Measurements from ENCODE around the gene PTN.

PTN gene

GRCh38 chr7:137325927-137326326 is 17.6 kb downstream of the PTN start:
- TF ChIP-seq CTCF (IDR thresholded peaks at IDR 0.05; ENCODE audit: insufficient read depth, low read depth, low read length, missing control alignments), result no peak
- no peak for DNase-seq (ENCODE audit: low read depth)
- no peak overlapping the region for H3K4me3 ChIP-seq (ENCODE audit: low read depth, low read length)

- no peak for DNase-seq (ENCODE audit: low read depth)
- no peak for TF ChIP-seq CTCF (IDR thresholded peaks at IDR 0.05; ENCODE audit: insufficient read depth, low read depth, low read length, missing control alignments)
- no peak overlapping the region for H3K4me3 ChIP-seq (ENCODE audit: low read depth, low read length)
Observed at GRCh38 chr7:137324796-137325696, 18.5 kb downstream of the PTN start.

- TF ChIP-seq CTCF (IDR thresholded peaks at IDR 0.05; ENCODE audit: insufficient read depth, low read depth, low read length, missing control alignments), result no peak
- DNase-seq (ENCODE audit: low read depth), result no peak
- no peak overlapping the region for H3K4me3 ChIP-seq (ENCODE audit: low read depth, low read length)
Observed at GRCh38 chr7:137316648-137317353, 26.7 kb downstream of the PTN start.

GRCh38 chr7:137313201-137313600 is 30.3 kb downstream of the PTN start:
- DNase-seq (ENCODE audit: low read depth), result no peak
- no peak overlapping the region for H3K4me3 ChIP-seq (ENCODE audit: low read depth, low read length)
- TF ChIP-seq CTCF (IDR thresholded peaks at IDR 0.05; ENCODE audit: insufficient read depth, low read depth, low read length, missing control alignments), result no peak

- no peak for TF ChIP-seq CTCF (IDR thresholded peaks at IDR 0.05; ENCODE audit: insufficient read depth, low read depth, low read length, missing control alignments)
- no peak for DNase-seq (ENCODE audit: low read depth)
- no peak overlapping the region for H3K4me3 ChIP-seq (ENCODE audit: low read depth, low read length)
Observed at GRCh38 chr7:137306748-137307147, 36.8 kb downstream of the PTN start.

- no peak overlapping the region for H3K4me3 ChIP-seq (ENCODE audit: low read depth, low read length)
- no peak for TF ChIP-seq CTCF (IDR thresholded peaks at IDR 0.05; ENCODE audit: insufficient read depth, low read depth, low read length, missing control alignments)
- no peak for DNase-seq (ENCODE audit: low read depth)
Observed at GRCh38 chr7:137305901-137306621, 37.5 kb downstream of the PTN start.
